Left lung (tissue), 10 donors: ENCODE results near the gene RHBDL2. TPM values are rescaled to one million over a fixed set of nuclear protein-coding genes. Genes with fewer than 3 reads are reported as not detected.
A peak's percentile ranks its signal among the peaks of the same experiment; 100 is the strongest.

Experiments used
- ATAC-seq: fragments of 200-7000 bp; cut with Tn5 transposase; one replicate; pipeline ENCODE4 v1.9.1; 2020; ENCODE audit warnings: moderate library complexity
- DNase-seq, 4 donors: peaks; one replicate each; pipeline ENCODE4 v3.0.0-alpha.2; 2013 to 2020
- H3K27ac ChIP-seq, 2 donors: fragments of 200-600 bp; sonication (generic) in 1 of 2; one replicate each; pipeline versions ENCODE4 v1.5.0 to v1.8.0; 2020 to 2021
- H3K27me3 ChIP-seq, 2 donors: fragments of 200-600 bp; sonication (generic) in 1 of 2; one replicate each; pipeline versions ENCODE4 v1.5.0 to v1.8.0; 2020 to 2021
- H3K36me3 ChIP-seq, 2 donors: fragments of 200-600 bp; sonication (generic) in 1 of 2; one replicate each; pipeline versions ENCODE4 v1.5.0 to v1.8.0; 2020 to 2021
- H3K4me1 ChIP-seq, 2 donors: fragments of 200-600 bp; one replicate each; pipeline ENCODE4 v1.8.0; 2021
- H3K4me3 ChIP-seq, 2 donors: fragments of 200-600 bp; sonication (generic) in 1 of 2; one replicate each; pipeline versions ENCODE4 v1.5.0 to v1.8.0; 2020 to 2021; ENCODE audit warnings: mild to moderate bottlenecking in 1 of 2
- H3K9me3 ChIP-seq, 2 donors: fragments of 200-600 bp; sonication (generic) in 1 of 2; one replicate each; pipeline versions ENCODE4 v1.5.0 to v1.8.0; 2020 to 2021
- intact Hi-C, 2 donors: fragments of 100-400 bp; cut with DNase I; formaldehyde crosslinking; loops; one replicate each; pipeline versions ENCODE4 v1.11.2 to v1.14.2; 2022
- polyA plus RNA-seq, 6 donors: library from polyadenylated mRNA; unstranded; fragments of 120-200 nt; gene quantifications; one replicate each; pipeline ENCODE4 v1.2.1, GENCODE V29; 2013; ENCODE audit not compliant: insufficient read length in 6 of 6
- total RNA-seq, 2 donors: library from RNA; stranded (reverse); fragmentation: NEBNext Ultra II Directional; extraction: Animal tissue kit (Norgen Biotek cat#: 25700); gene quantifications; one replicate each; pipeline ENCODE4 v1.2.1, GENCODE V29; 2021
- TF ChIP-seq, protein P1 (sequence below), 2 donors: fragments of 200-600 bp; sonication (generic) in 1 of 2; IDR thresholded peaks; one replicate each; pipeline versions ENCODE4 v1.5.0 to v1.8.0; 2021; ENCODE audit warnings: antibody characterized with exemption in 2 of 2
- donor health status: DM: no; HTN: yes; CAD: no.
- donor health status: DM: no; HTN: no; CAD: no.

RHBDL2 gene
- total and polyA plus RNA-seq, 8 donors = 1.0 to 2.7 (median 2.0) TPM

- intact Hi-C loops = no loop called here
- Histone ChIP-seq H3K27me3 (no peaks in the 10 kb centered on the region), H3K4me1 (peaks cover 8 to 37% of the 10 kb centered on the region in 2 donors), H3K9me3 (no peaks in the 10 kb centered on the region), H3K4me3 (no peak overlapping the region), H3K36me3 (peaks cover 0 to 31% of the 10 kb centered on the region in 2 donors), H3K27ac (no peak overlapping the region)
- TF ChIP-seq, protein P1, sequence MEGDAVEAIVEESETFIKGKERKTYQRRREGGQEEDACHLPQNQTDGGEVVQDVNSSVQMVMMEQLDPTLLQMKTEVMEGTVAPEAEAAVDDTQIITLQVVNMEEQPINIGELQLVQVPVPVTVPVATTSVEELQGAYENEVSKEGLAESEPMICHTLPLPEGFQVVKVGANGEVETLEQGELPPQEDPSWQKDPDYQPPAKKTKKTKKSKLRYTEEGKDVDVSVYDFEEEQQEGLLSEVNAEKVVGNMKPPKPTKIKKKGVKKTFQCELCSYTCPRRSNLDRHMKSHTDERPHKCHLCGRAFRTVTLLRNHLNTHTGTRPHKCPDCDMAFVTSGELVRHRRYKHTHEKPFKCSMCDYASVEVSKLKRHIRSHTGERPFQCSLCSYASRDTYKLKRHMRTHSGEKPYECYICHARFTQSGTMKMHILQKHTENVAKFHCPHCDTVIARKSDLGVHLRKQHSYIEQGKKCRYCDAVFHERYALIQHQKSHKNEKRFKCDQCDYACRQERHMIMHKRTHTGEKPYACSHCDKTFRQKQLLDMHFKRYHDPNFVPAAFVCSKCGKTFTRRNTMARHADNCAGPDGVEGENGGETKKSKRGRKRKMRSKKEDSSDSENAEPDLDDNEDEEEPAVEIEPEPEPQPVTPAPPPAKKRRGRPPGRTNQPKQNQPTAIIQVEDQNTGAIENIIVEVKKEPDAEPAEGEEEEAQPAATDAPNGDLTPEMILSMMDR (IDR thresholded peaks at IDR 0.05) = no peak
- DNase-seq = peak in 1 of 4 donors; percentile 4
- peak; percentile 48 for ATAC-seq
Measured at GRCh38 chr1:38865112-38865715, 76.4 kb downstream of the RHBDL2 start.

DNA sequence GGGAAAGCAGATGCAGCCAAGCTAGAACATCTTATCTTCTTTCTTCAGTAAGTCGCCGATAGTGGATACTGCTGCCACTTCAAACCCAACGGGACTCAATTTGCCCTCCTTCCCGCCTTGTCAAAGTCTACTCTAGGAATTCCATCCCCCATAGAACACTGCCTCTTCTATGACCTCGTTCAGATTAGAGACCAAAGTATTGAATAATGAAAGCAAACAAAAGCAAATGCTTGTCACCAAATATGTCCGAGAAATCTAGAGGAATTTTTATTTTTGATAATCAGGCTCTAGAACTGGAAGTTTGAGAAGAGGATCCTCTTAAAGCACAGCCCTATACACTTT is 81.2 kb downstream of the RHBDL2 start:
- H3K4me1 ChIP-seq = peaks cover 16 to 66% of the 10 kb centered on the region in 2 donors
- H3K9me3 ChIP-seq = no peaks in the 10 kb centered on the region
- peak overlapping the region; percentile 75 to 90 for H3K27ac ChIP-seq
- no peaks in the 10 kb centered on the region for H3K27me3 ChIP-seq
- no peak for ATAC-seq
- peak overlapping the region; percentile 96 to 100 for H3K4me3 ChIP-seq
- DNase-seq = no peak
- H3K36me3 ChIP-seq = peaks cover 0 to 38% of the 10 kb centered on the region in 2 donors
- TF ChIP-seq, protein P1 (IDR thresholded peaks at IDR 0.05) = no peak
- intact Hi-C loops = no loop called here

DNA sequence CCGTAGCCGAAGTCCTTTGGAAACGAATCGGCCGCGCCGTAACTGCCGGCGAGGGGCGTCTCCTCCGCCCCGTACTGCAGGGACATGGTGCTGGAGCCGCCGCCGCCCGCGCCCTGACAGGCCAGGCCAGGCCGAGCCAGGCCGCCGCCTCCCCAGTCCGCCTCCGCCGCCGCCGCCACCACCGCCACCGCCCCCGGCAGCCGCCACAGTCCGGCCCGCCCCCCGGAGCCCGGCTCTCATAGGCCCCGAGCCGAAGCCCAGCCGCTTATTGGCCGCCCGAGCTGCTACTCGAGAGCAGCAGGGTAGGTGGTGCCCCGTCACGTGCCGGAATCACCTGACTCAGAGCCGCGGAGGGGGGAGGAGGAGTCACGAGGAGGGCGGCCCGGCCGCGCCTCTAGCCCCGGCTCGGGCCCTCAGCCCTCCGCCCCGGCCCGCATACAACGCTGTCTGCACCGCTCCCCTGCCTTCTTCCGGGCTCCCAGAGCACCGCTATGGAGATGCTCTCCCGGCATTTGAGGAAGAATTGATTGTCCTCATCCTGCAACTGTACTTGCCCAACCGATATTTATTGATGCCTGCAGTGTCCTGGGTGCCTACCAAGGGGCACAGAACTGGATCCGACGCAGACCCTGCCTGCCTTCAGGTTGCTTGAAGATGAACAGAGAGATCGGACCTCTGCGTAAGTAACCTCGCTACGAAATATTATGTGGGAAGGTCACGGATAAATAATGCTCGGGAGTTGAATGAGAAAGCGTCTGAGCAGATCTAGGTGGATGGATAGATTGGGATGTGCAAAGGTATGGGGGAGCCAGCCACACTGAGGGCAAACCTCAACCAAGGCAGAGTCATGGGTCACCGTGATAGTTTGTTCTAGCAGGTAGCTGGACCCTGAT is 81.8 kb downstream of the RHBDL2 start, which contains the start of gene RRAGC:
Gene RRAGC, minus strand, starts transcription at position 212 of the 893 bp plus-strand sequence. Its CDS starts 126 bp downstream, at position 86.
- intact Hi-C loops = no loop called here
- peak; percentile 96 for ATAC-seq
- Histone ChIP-seq H3K4me1 (peaks cover 16 to 66% of the 10 kb centered on the region in 2 donors), H3K9me3 (no peaks in the 10 kb centered on the region), H3K27me3 (no peaks in the 10 kb centered on the region), H3K27ac (peak within 1 kb of the TSS; percentile 89 to 90), H3K4me3 (peak within 1 kb of the TSS; percentile 96 to 100), H3K36me3 (peaks cover 0 to 39% of the 10 kb centered on the region in 2 donors)
- peak; percentile 94 to 100 (median 99) for DNase-seq
- TF ChIP-seq, protein P1 (IDR thresholded peaks at IDR 0.05) = no peak

DNA sequence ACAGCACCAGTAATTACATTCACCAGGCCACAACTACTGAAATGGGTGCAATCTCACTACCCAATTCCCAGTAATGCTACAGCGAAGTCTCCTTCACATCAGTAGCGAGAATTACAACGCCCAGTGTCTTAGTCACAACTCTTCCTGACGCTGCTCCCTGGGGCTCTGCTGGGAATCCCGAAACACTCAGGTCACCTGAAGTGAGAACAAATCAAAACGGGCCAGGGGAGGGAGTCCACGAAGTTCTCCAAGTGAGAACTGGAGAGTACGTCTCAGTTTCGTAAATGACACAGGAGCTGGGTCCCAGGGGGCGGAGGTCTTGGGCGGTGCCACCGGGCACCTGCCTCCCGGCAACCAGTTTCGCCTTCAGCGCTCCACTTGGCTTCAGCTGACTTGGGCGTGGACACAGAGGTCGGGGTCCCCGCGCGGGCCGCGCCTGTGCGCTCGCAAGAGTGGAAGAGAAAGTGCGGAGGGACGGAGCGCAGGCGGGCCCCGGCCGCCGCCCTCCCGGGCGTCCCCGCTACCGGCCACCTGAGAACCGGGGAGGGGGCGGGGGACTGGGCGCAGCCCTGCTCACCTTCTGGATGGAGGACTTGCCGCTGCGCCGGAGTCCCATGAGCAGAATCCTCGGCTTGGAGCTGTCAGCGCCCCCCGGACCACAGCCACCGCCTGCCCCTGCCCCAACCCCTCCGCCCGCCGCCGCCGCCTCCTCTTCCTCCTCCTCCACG is 82.6 kb downstream of the RHBDL2 start:
- TF ChIP-seq, protein P1 (IDR thresholded peaks at IDR 0.05) = no peak
- peak; percentile 64 for ATAC-seq

More for the DNA sequence above, 82.6 kb downstream of the RHBDL2 start:
- Histone ChIP-seq H3K4me3 (peak overlapping the region; percentile 96 to 100), H3K36me3 (peaks cover 0 to 40% of the 10 kb centered on the region in 2 donors), H3K4me1 (peaks cover 16 to 66% of the 10 kb centered on the region in 2 donors), H3K27me3 (no peaks in the 10 kb centered on the region), H3K27ac (peak overlapping the region; percentile 89 to 90), H3K9me3 (no peaks in the 10 kb centered on the region)
- DNase-seq = peak in 3 of 4 donors; percentile 49 to 90 (median 76)
- intact Hi-C loops = no loop called here
